B cell (primary cell): ENCODE results near the gene HEG1.

Experiments used
- CTCF ChIP-seq: fragments of 200-600 bp; IDR thresholded peaks from one replicate; pipeline ENCODE4 v1.8.0; 2022; ENCODE audit warnings: antibody characterized with exemption, mild to moderate bottlenecking
- EZH2 ChIP-seq: IDR thresholded peaks from 2 replicates; pipeline ENCODE4 v1.6.1; 2012; ENCODE audit warnings: borderline replicate concordance, low read depth, mild to moderate bottlenecking, moderate library complexity, low read length; ENCODE audit not compliant: insufficient read depth, poor library complexity, severe bottlenecking

GRCh38 chr3:125069968-125070745 lies 14.4 kb upstream of the HEG1 start:
- TF ChIP-seq CTCF, result no peak
- TF ChIP-seq EZH2, result no peak
